GM12801 (cell line): ENCODE results near the gene ARL13A.

Experiments used
- TF ChIP-seq, protein P1 (sequence below): IDR thresholded peaks from one replicate; pipeline ENCODE4 v1.5.1; 2011; ENCODE audit warnings: control low read depth; ENCODE audit not compliant: insufficient read length; ENCODE audit errors: extremely low read depth

The ARL13A gene

DNA sequence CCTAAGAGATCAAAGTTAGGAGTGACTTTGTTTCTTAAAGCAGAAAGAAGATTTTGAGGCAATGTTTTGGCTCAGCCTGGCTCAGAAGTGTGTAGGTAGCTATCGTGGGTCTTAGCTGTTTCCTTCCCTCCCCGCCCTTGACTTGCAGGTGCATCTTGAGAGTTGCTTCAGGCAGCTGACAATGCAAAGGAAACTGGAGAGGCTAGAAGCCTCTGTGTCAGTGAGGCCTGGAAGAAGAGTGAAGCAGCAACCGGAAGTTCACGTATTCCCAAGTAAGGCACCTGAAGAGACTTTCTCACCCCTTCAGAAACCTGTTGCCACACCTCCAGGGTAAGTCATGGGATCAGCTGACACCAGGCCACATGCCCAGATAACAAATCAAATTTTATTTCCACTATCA, 30.2 kb upstream of the ARL13A start:
- TF ChIP-seq, protein P1, sequence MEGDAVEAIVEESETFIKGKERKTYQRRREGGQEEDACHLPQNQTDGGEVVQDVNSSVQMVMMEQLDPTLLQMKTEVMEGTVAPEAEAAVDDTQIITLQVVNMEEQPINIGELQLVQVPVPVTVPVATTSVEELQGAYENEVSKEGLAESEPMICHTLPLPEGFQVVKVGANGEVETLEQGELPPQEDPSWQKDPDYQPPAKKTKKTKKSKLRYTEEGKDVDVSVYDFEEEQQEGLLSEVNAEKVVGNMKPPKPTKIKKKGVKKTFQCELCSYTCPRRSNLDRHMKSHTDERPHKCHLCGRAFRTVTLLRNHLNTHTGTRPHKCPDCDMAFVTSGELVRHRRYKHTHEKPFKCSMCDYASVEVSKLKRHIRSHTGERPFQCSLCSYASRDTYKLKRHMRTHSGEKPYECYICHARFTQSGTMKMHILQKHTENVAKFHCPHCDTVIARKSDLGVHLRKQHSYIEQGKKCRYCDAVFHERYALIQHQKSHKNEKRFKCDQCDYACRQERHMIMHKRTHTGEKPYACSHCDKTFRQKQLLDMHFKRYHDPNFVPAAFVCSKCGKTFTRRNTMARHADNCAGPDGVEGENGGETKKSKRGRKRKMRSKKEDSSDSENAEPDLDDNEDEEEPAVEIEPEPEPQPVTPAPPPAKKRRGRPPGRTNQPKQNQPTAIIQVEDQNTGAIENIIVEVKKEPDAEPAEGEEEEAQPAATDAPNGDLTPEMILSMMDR: no peak

DNA sequence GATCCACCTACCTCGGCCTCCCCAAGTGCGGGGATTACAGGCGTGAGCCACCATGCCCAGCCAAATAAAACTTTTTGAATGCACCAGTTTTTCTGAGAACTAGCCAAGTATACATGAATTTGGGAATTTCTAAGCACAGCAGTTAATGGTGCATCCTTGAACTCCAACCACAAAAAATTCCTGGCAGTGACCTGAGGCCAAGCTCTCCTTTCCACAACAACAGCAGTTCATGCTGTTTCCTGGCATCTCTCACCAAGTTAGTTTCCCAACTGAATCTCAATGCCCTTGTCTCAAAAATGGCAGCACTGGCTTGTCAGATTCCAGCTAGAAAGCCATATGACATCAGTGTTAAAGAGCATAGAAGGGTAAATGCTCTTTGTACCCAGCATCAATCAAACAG, 24.9 kb upstream of the ARL13A start:
- TF ChIP-seq, protein P1: no peak

DNA sequence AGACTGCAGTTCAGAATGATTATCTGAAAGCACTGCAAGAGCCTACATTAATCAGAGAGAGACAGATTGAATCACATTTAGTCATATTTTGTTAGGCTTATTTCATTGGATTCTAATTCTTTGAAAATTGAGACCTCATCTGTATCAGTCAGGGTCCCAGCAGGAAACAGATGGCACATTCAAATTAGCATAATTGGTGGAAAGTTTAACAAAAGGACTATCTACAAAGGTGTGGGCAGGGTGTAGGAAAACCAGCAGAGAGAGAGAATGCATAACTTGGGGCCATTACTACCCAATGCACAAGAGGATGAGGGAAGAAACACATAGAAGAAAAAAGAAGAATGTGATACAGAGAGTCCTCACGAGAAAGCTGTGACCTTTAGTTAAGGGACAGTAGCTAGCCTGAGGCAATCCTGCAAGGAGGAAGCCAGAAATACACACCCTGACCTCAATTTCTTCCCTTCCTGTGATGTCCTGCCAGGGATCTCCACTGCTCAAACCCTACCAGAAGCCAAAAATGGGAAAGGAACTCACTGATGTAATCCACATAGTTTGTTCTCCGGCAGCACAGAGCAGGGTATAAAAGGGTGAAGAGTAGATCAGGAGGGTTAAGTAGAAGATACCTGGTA, 23.1 kb upstream of the ARL13A start:
- TF ChIP-seq, protein P1: no peak

DNA sequence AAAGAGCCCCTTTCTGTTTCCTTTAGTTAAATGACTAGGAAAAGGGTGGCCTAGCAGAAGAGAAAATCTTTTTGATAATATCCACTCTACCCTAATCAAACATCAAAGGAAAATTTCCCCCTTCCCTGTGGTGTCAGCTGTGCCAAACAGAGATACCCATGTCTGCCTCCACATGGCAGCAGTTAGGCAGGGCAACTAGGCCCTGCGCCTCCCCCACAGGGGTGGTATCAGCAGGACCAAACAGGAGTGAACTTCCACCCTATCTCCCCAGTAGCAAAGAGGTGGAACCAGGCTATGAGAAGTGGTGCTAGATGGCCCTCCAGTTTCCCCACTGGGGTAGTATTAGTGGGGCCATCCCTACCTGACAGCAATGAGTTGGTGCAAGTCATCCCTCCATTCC, 21.0 kb upstream of the ARL13A start:
- TF ChIP-seq, protein P1: no peak

DNA sequence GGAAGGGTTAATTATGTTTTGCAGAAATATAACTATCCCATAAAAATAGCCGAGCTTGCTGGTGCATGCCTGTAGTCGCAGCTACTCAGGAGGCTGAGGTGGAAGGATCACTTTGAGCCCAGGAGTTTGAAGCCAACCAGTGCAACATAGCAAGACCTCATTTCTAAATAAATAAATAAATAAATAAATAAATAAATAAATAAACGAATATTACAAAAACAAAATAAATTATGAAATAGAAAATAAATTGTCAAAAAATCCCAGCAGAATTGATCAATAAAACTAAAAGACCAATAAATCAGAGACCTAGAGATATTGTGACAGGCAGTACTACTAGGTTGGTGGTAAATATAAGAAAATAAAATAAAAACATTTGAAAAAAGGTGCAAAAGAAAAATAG, 6.7 kb upstream of the ARL13A start:
- TF ChIP-seq, protein P1: no peak

DNA sequence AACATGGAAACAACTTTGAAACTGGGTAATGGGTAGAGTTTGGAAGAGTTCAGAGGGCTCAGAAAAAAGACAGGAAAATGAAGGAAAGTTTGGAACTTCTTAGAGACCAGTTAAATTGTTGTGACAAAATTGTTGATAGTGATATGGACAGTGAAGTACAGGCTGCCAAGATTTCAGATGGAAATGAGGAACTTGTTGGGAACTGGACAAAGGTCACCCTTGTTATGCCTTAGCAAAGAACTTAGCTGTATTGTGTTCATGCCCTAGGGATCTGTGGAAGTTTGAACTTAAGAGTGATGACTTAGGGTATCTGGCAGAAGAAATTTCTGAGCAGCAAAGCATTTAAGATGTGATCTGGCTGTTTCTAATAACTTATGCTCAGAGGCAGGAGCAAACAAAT, 5.1 kb upstream of the ARL13A start:
- TF ChIP-seq, protein P1: no peak

DNA sequence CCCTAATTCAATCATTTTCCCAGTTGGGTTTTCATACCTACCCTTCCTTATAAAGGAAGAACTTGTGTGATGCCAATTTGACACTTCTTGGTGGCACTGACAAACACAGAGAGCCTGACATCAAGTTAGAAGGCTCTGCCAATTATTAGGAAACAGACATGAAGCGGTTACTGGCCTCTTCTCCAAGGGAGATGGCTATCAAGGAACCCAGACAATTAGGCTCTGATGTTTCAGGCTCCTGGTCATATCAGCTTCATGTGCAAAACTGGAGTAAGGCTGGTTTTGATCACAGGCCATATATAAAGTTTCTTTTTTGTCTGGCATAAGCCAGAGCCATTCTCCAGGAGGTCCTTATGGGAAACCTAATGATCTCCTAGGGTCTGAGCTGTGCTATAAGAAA, 428 bp downstream of the ARL13A start:
- TF ChIP-seq, protein P1: no peak
